Measurements from ENCODE around the gene PABPC3. TPM values are rescaled to one million over a fixed set of nuclear protein-coding genes. Genes with fewer than 3 reads are reported as not detected.

The PABPC3 gene
- total and polyA plus RNA-seq, 4 experiments from 2014 or later: 0.14 to 1.3 (median 1.2) TPM; not detected in 1

DNA sequence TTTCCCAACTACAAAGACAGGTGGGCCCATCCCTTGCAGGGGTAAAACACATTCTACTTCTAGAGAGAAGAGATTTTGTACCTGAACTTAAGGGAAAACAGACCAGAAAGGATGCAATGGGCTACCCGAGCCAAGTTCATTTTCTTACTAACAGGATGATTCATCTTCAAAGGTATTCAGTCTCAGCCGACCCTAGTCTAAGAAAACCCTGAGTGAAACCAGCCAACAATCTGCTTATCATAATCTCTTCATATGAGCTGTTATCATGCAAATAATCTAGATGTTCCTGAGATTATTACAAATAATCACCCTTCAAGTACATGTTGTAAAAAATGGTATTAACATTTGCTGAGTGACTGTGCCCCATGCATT is 15.6 kb downstream of the PABPC3 start:
- peaks cover 13 to 20% of the 10 kb centered on the region in 2 donors for H3K27me3 Mint-ChIP-seq
- POLR2A ChIA-PET (ENCODE audit: partially characterized antibody): no interaction called here
- Histone ChIP-seq H3K4me3 (ENCODE audit: low read length in 2 of 2) (no peak overlapping the region), H3K36me3 (ENCODE audit: insufficient read depth, low read length) (no peaks in the 10 kb centered on the region), H3K27me3 (ENCODE audit: insufficient read depth, low read length) (peaks cover 5% of the 10 kb centered on the region), H3K9me3 (ENCODE audit: control insufficient read depth in 1 of 2, low read length in 2 of 2) (no peaks in the 10 kb centered on the region), H3K27ac (ENCODE audit: low read depth, low read length) (no peak overlapping the region), H3K4me1 (ENCODE audit: insufficient read depth, low read length) (no peaks in the 10 kb centered on the region)
- CTCF ChIA-PET (ENCODE audit: partially characterized antibody): interaction anchor here (2.2 to 3.8 kb wide), 2 partner anchors 9 to 116 kb away, joined by 5 to 15 read pairs; no protein-coding TSS in a partner anchor
- intact Hi-C loops (cut with micrococcal nuclease): no loop called here
- no peak overlapping the region for H3K27ac Mint-ChIP-seq
- H3K36me3 Mint-ChIP-seq: no peaks in the 10 kb centered on the region
- no peaks in the 10 kb centered on the region for H3K9me3 Mint-ChIP-seq
- no peaks in the 10 kb centered on the region for H3K4me1 Mint-ChIP-seq
- no peak for DNase-seq
- no peak overlapping the region for H3K4me3 Mint-ChIP-seq

DNA sequence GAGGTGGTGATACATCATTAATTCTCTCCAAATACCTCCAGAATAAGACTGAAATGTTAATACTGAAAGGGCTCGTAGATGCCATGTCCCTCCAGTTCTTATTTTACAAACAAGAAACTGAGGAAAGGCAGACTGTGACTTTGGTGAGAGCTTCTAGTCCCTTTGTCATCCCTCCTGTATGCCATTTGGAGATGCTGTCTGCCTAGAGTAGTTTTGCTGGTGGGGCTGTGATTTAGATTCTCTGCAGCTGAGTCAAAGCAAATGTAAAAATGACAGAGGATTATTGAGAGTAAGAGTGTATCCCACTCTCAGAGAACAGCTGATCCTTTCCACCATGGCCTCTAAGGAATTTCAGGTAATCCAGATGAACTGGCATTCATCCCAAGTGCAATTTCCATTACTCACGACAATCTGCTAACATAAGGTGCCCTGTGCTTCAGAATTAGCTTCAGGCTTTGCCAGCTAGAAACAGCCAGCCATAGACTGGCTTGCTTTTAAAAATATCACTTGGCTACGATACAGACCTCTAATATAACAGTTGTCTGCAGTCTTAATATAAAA is 16.8 kb downstream of the PABPC3 start:
- Mint-ChIP-seq H3K4me3 (no peak overlapping the region), H3K9me3 (no peaks in the 10 kb centered on the region), H3K36me3 (no peaks in the 10 kb centered on the region), H3K4me1 (no peaks in the 10 kb centered on the region), H3K27ac (no peak overlapping the region), H3K27me3 (peaks cover 16 to 20% of the 10 kb centered on the region in 2 donors)
- H3K36me3 ChIP-seq (ENCODE audit: insufficient read depth, low read length): no peaks in the 10 kb centered on the region
- no peaks in the 10 kb centered on the region for H3K4me1 ChIP-seq (ENCODE audit: insufficient read depth, low read length)
- no peak overlapping the region for H3K4me3 ChIP-seq (ENCODE audit: low read length in 2 of 2)
- no peak for DNase-seq
- H3K27ac ChIP-seq (ENCODE audit: low read depth, low read length): no peak overlapping the region
- H3K27me3 ChIP-seq (ENCODE audit: insufficient read depth, low read length): peaks cover 5% of the 10 kb centered on the region
- intact Hi-C loops (cut with micrococcal nuclease): no loop called here
- ChIA-PET CTCF (ENCODE audit: partially characterized antibody) (interaction anchor here (0.7 to 3.8 kb wide), 7 partner anchors 10 to 326 kb away, joined by 3 to 15 read pairs (median 3); no protein-coding TSS in a partner anchor), POLR2A (ENCODE audit: partially characterized antibody) (no interaction called here)
- H3K9me3 ChIP-seq (ENCODE audit: control insufficient read depth in 1 of 2, low read length in 2 of 2): no peaks in the 10 kb centered on the region

DNA sequence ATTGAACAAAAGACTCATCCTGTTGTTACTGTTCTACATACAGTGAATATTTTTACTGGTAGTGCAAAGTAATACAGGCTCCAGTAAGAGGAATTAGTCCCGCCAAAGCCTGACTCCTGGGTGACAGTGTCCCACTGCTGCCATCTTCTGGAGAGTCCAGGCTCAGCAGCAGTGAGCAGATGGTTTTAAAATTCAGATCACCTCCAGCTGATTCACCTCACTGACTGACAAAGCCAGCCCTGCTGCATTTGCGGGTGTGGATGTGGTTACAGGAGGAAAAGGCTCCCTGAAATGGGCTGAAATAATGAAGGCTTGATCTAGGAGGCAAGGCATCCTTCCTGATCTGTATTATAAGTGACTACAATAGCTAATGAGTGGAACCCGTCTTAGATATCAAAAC is 18.3 kb downstream of the PABPC3 start:
- intact Hi-C loops (cut with micrococcal nuclease): no loop called here
- H3K4me3 ChIP-seq (ENCODE audit: low read length in 2 of 2): no peak overlapping the region
- no peaks in the 10 kb centered on the region for H3K36me3 Mint-ChIP-seq
- H3K27ac ChIP-seq (ENCODE audit: low read depth, low read length): no peak overlapping the region
- POLR2A ChIA-PET (ENCODE audit: partially characterized antibody): no interaction called here
- peak; percentile 23 to 43 (median 34) for DNase-seq
- no peaks in the 10 kb centered on the region for H3K4me1 Mint-ChIP-seq
- no peaks in the 10 kb centered on the region for H3K36me3 ChIP-seq (ENCODE audit: insufficient read depth, low read length)
- CTCF ChIA-PET (ENCODE audit: partially characterized antibody): interaction anchor here (0.7 to 3.8 kb wide), 5 partner anchors 8 to 118 kb away, joined by 3 to 15 read pairs (median 4); no protein-coding TSS in a partner anchor
- H3K9me3 Mint-ChIP-seq: no peaks in the 10 kb centered on the region
- no peak overlapping the region for H3K27ac Mint-ChIP-seq
- H3K27me3 Mint-ChIP-seq: peaks cover 19 to 23% of the 10 kb centered on the region in 2 donors
- H3K4me3 Mint-ChIP-seq: no peak overlapping the region
- H3K27me3 ChIP-seq (ENCODE audit: insufficient read depth, low read length): peaks cover 5% of the 10 kb centered on the region
- no peaks in the 10 kb centered on the region for H3K4me1 ChIP-seq (ENCODE audit: insufficient read depth, low read length)
- H3K9me3 ChIP-seq (ENCODE audit: control insufficient read depth in 1 of 2, low read length in 2 of 2): no peaks in the 10 kb centered on the region

DNA sequence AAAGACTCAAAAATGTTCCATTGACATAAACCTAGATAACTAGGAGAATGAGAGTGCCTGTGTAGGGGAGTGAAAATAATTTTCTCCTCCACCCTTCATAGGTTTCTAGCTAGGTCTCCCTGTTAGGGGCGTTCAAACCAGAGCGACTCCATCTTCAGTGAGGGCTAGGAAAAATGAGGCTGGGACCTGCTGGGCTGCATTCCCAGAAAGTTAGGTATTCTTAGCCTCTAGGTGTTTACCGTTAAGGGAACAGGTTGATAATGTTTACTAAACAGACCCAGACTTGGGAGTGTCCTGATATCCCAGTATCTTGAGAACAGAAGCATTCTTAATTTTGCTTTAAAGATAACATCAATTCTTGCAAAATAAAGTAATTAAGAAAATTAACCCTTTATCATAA is 20.1 kb downstream of the PABPC3 start:
- Histone ChIP-seq H3K4me1 (ENCODE audit: insufficient read depth, low read length) (no peaks in the 10 kb centered on the region), H3K9me3 (ENCODE audit: control insufficient read depth in 1 of 2, low read length in 2 of 2) (no peaks in the 10 kb centered on the region), H3K4me3 (ENCODE audit: low read length in 2 of 2) (no peak overlapping the region), H3K36me3 (ENCODE audit: insufficient read depth, low read length) (no peaks in the 10 kb centered on the region), H3K27ac (ENCODE audit: low read depth, low read length) (no peak overlapping the region), H3K27me3 (ENCODE audit: insufficient read depth, low read length) (peaks cover 5% of the 10 kb centered on the region)
- no peak overlapping the region for H3K27ac Mint-ChIP-seq
- H3K4me1 Mint-ChIP-seq: no peaks in the 10 kb centered on the region
- H3K9me3 Mint-ChIP-seq: peaks cover 0 to 3% (median 0%) of the 10 kb centered on the region in 8 donors
- ChIA-PET CTCF (ENCODE audit: partially characterized antibody) (no interaction called here), POLR2A (ENCODE audit: partially characterized antibody) (no interaction called here)
- no peak overlapping the region for H3K4me3 Mint-ChIP-seq
- DNase-seq: no peak
- no peaks in the 10 kb centered on the region for H3K36me3 Mint-ChIP-seq
- intact Hi-C loops (cut with micrococcal nuclease): no loop called here
- peaks cover 25 to 27% of the 10 kb centered on the region in 2 donors for H3K27me3 Mint-ChIP-seq

DNA sequence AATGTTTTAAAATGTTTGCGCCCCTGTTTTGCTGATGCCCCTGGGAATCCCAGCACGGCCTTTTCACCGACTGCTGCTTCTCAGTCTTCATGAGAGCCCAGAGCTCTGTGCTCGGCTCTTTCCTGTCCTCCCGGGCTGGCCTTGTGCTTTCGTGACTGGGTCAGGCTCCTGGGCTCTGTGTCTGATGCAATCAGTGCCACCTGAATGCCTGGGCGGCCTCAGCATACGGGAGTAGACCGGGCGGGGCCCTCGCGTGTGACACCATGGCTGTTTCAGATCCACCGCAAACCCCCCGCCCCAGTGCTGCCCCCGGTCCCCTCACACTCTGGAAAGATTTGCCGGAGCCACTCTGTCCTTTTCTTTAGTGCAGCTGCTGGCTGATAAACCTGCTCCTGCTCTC is 21.4 kb downstream of the PABPC3 start:
- intact Hi-C loops (cut with micrococcal nuclease): no loop called here
- Mint-ChIP-seq H3K27me3 (peaks cover 28 to 34% of the 10 kb centered on the region in 2 donors), H3K4me3 (no peak overlapping the region), H3K27ac (no peak overlapping the region), H3K9me3 (peaks cover 0 to 13% (median 3%) of the 10 kb centered on the region in 8 donors), H3K36me3 (no peaks in the 10 kb centered on the region), H3K4me1 (no peaks in the 10 kb centered on the region)
- CTCF ChIA-PET (ENCODE audit: partially characterized antibody): no interaction called here
- Histone ChIP-seq H3K4me1 (ENCODE audit: insufficient read depth, low read length) (no peaks in the 10 kb centered on the region), H3K9me3 (ENCODE audit: control insufficient read depth in 1 of 2, low read length in 2 of 2) (no peaks in the 10 kb centered on the region), H3K27me3 (ENCODE audit: insufficient read depth, low read length) (peaks cover 5% of the 10 kb centered on the region), H3K4me3 (ENCODE audit: low read length in 2 of 2) (no peak overlapping the region), H3K36me3 (ENCODE audit: insufficient read depth, low read length) (no peaks in the 10 kb centered on the region), H3K27ac (ENCODE audit: low read depth, low read length) (no peak overlapping the region)
- DNase-seq: no peak
- POLR2A ChIA-PET (ENCODE audit: partially characterized antibody): no interaction called here

DNA sequence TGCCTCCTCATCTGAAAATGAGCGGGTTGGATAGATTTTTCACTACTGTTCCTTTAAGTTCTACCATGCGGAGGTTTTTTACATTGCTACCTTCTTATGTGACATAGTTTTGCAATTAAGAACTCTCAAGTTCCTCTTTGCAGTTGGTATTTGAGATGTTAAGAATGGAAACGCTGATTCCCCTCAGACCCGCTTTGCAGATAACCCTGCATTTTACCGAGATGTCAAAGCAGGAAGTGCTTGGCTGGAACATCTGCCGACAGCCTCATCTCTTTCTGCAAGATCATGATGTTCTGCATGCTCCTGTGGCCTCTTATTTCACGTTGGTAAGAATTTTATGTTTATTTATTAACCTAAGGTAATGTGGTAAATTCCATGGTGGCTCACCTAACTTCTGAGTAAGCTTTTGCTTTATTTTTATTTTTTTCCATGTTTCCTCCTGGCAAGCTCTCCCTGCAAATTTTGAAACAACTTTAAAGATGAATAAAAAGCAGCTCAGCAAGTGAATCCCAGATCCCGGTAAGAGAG is 22.5 kb downstream of the PABPC3 start:
- no peak for DNase-seq
- POLR2A ChIA-PET (ENCODE audit: partially characterized antibody): no interaction called here

DNA sequence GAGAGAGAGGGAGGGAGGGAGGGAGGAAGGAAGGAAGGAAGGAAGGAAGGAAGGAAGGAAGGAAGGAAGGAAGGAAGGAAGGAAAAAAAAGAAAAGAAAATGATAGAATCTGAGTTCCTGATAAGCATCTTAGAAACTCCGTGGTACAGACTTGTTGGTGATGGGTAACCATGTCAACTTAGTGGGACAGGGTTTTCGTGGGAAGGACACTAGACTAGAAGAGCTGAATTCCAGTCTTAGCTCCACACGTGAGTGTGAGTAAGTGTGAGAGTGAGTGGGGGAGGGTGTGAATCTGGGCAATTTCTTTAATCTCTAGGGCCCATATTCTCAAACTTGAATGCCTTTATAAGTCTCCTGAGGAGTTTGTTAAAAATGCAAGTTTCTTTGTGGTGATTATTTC is 35.0 kb downstream of the PABPC3 start:
- Mint-ChIP-seq H3K4me3 (no peak overlapping the region), H3K36me3 (no peaks in the 10 kb centered on the region), H3K9me3 (peaks cover 0 to 18% (median 1%) of the 10 kb centered on the region in 8 donors), H3K4me1 (peaks cover 0 to 1% (median 0%) of the 10 kb centered on the region in 4 donors), H3K27ac (no peak overlapping the region), H3K27me3 (peaks cover 3 to 18% of the 10 kb centered on the region in 2 donors)
- intact Hi-C loops (cut with micrococcal nuclease): no loop called here
- ChIA-PET POLR2A (ENCODE audit: partially characterized antibody) (no interaction called here), CTCF (ENCODE audit: partially characterized antibody) (no interaction called here)
- Histone ChIP-seq H3K36me3 (ENCODE audit: insufficient read depth, low read length) (no peaks in the 10 kb centered on the region), H3K4me3 (ENCODE audit: low read length in 2 of 2) (no peak overlapping the region), H3K4me1 (ENCODE audit: insufficient read depth, low read length) (no peaks in the 10 kb centered on the region), H3K27me3 (ENCODE audit: insufficient read depth, low read length) (no peaks in the 10 kb centered on the region), H3K27ac (ENCODE audit: low read depth, low read length) (no peak overlapping the region), H3K9me3 (ENCODE audit: control insufficient read depth in 1 of 2, low read length in 2 of 2) (no peaks in the 10 kb centered on the region)
- no peak for DNase-seq

More for the DNA sequence above, 22.5 kb downstream of the PABPC3 start:
- H3K27ac Mint-ChIP-seq: no peak overlapping the region
- intact Hi-C loops (cut with micrococcal nuclease): no loop called here
- H3K9me3 Mint-ChIP-seq: peaks cover 0 to 22% (median 7%) of the 10 kb centered on the region in 8 donors
- H3K4me3 ChIP-seq (ENCODE audit: low read length in 2 of 2): no peak overlapping the region
- H3K36me3 Mint-ChIP-seq: peaks cover 0 to 1% of the 10 kb centered on the region in 2 donors
- peaks cover 26 to 30% of the 10 kb centered on the region in 2 donors for H3K27me3 Mint-ChIP-seq
- H3K27ac ChIP-seq (ENCODE audit: low read depth, low read length): no peak overlapping the region
- H3K9me3 ChIP-seq (ENCODE audit: control insufficient read depth in 1 of 2, low read length in 2 of 2): no peaks in the 10 kb centered on the region
- CTCF ChIA-PET (ENCODE audit: partially characterized antibody): no interaction called here
- H3K4me3 Mint-ChIP-seq: no peak overlapping the region
- peaks cover 5% of the 10 kb centered on the region for H3K27me3 ChIP-seq (ENCODE audit: insufficient read depth, low read length)
- H3K4me1 ChIP-seq (ENCODE audit: insufficient read depth, low read length): no peaks in the 10 kb centered on the region
- no peaks in the 10 kb centered on the region for H3K36me3 ChIP-seq (ENCODE audit: insufficient read depth, low read length)
- H3K4me1 Mint-ChIP-seq: no peaks in the 10 kb centered on the region

All from CD4-positive, alpha-beta memory T cell (primary cell).